ENCODE data around the gene MAP1LC3A. TPM values are rescaled to one million over a fixed set of nuclear protein-coding genes. Genes with fewer than 3 reads are reported as not detected.
"Not testable (repeated sequence)": the region's sequence is repeated elsewhere in the genome, so short reads cannot be mapped to it uniquely, and the experiment has no call there.

Gene MAP1LC3A
- polyA plus RNA-seq, 1 experiment = 15.9 TPM

- no peak overlapping the region for H3K4me3 ChIP-seq (ENCODE audit: low read depth, low read length)
- CTCF ChIA-PET = interaction anchor here (0.6 to 1.4 kb wide), 2 partner anchors 132 to 200 kb away, joined by 3 to 5 read pairs; no protein-coding TSS in a partner anchor
- POLR2A ChIA-PET = no interaction called here
- H3K9me3 ChIP-seq (ENCODE audit: control insufficient read depth, insufficient read depth, low read length) = no peaks in the 10 kb centered on the region; the same call in 1 of the 2 replicates
- DNase-seq (ENCODE audit: low read depth, low spot score) = no peak
- no peak for TF ChIP-seq CTCF (IDR thresholded peaks at IDR 0.05; ENCODE audit: low read depth, low read length)
- no peaks in the 10 kb centered on the region for H3K27me3 ChIP-seq (ENCODE audit: control insufficient read depth, insufficient read depth, low read length)
- H3K27ac ChIP-seq (ENCODE audit: low read depth, low read length) = peak overlapping the region; percentile 3
Observed at GRCh38 chr20:34512955-34513419, 45.5 kb upstream of the MAP1LC3A start.

- H3K27ac ChIP-seq (ENCODE audit: low read depth, low read length); H3K4me3 ChIP-seq (ENCODE audit: low read depth, low read length); CTCF ChIA-PET; DNase-seq (ENCODE audit: low read depth, low spot score); H3K9me3 ChIP-seq (ENCODE audit: control insufficient read depth, insufficient read depth, low read length); H3K27me3 ChIP-seq (ENCODE audit: control insufficient read depth, insufficient read depth, low read length): not testable (repeated sequence)
- POLR2A ChIA-PET = interaction anchor here (0.6 kb wide), 1 partner anchor 196 kb away, joined by 4 read pairs; no protein-coding TSS in a partner anchor
Observed at GRCh38 chr20:34514034-34514433, 44.5 kb upstream of the MAP1LC3A start.

- POLR2A ChIA-PET = interaction anchor here (1.2 to 2.4 kb wide), 2 partner anchors 10 to 16 kb away, joined by 5 to 18 read pairs; no protein-coding TSS in a partner anchor
- no peak for TF ChIP-seq CTCF (IDR thresholded peaks at IDR 0.05; ENCODE audit: low read depth, low read length)
- H3K27me3 ChIP-seq (ENCODE audit: control insufficient read depth, insufficient read depth, low read length) = no peaks in the 10 kb centered on the region
- CTCF ChIA-PET = interaction anchor here (3.9 kb wide), 1 partner anchor 202 kb away, joined by 38 read pairs; no protein-coding TSS in a partner anchor
- H3K27ac ChIP-seq (ENCODE audit: low read depth, low read length) = peak overlapping the region; percentile 92
- H3K4me3 ChIP-seq (ENCODE audit: low read depth, low read length) = peak overlapping the region; percentile 82
- no peaks in the 10 kb centered on the region; the same call in 1 of the 2 replicates for H3K9me3 ChIP-seq (ENCODE audit: control insufficient read depth, insufficient read depth, low read length)
- DNase-seq (ENCODE audit: low read depth, low spot score) = no peak
Observed at GRCh38 chr20:34514897-34515483, 43.5 kb upstream of the MAP1LC3A start.

- ChIA-PET POLR2A (interaction anchor here (0.8 to 2.4 kb wide), 5 partner anchors 10 to 203 kb away, joined by 3 to 18 read pairs (median 5); partner anchors contain the start of gene ITCH), CTCF (interaction anchor here (1.6 to 3.9 kb wide), 2 partner anchors 203 to 254 kb away, joined by 4 to 38 read pairs; no protein-coding TSS in a partner anchor)
- H3K4me3 ChIP-seq (ENCODE audit: low read depth, low read length) = peak overlapping the region; percentile 82
- H3K9me3 ChIP-seq (ENCODE audit: control insufficient read depth, insufficient read depth, low read length) = no peaks in the 10 kb centered on the region; the same call in 1 of the 2 replicates
- no peaks in the 10 kb centered on the region for H3K27me3 ChIP-seq (ENCODE audit: control insufficient read depth, insufficient read depth, low read length)
- DNase-seq (ENCODE audit: low read depth, low spot score) = no peak
- H3K27ac ChIP-seq (ENCODE audit: low read depth, low read length) = peak overlapping the region; percentile 92
- TF ChIP-seq CTCF (IDR thresholded peaks at IDR 0.05; ENCODE audit: low read depth, low read length) = no peak
Observed at GRCh38 chr20:34515484-34516246, 42.9 kb upstream of the MAP1LC3A start.

- POLR2A ChIA-PET = interaction anchor here (0.5 to 2.4 kb wide), 5 partner anchors 9 to 204 kb away, joined by 3 to 18 read pairs (median 4); partner anchors contain the start of gene ITCH
- CTCF ChIA-PET = interaction anchor here (0.6 to 3.9 kb wide), 4 partner anchors 191 to 254 kb away, joined by 3 to 38 read pairs (median 4); no protein-coding TSS in a partner anchor
Observed at GRCh38 chr20:34516247-34517113, 42.0 kb upstream of the MAP1LC3A start, which contains the start of gene DYNLRB1. DYNLRB1 (plus strand) TSS chr20:34516422; CDS start chr20:34516459, 37 bp downstream.

More at GRCh38 chr20:34516247-34517113, 42.0 kb upstream of the MAP1LC3A start, which contains the start of gene DYNLRB1:
- Histone ChIP-seq H3K27ac (ENCODE audit: low read depth, low read length) (peak within 1 kb of the TSS; percentile 92), H3K4me3 (ENCODE audit: low read depth, low read length) (peak within 1 kb of the TSS; percentile 82), H3K9me3 (ENCODE audit: control insufficient read depth, insufficient read depth, low read length) (no peaks in the 10 kb centered on the region; the same call in 1 of the 2 replicates), H3K27me3 (ENCODE audit: control insufficient read depth, insufficient read depth, low read length) (no peaks in the 10 kb centered on the region)
- TF ChIP-seq CTCF (IDR thresholded peaks at IDR 0.05; ENCODE audit: low read depth, low read length) = no peak
- DNase-seq (ENCODE audit: low read depth, low spot score) = peak; percentile 94
